GM18861 (cell line): ENCODE results near the gene GATAD2A.

Experiments used
- ATAC-seq: cut with Tn5 transposase; IDR thresholded peaks from one replicate; pipeline ENCODE4 v1.9.1; 2021; ENCODE audit not compliant: unreplicated experiment

The GATAD2A gene

GRCh38 chr19:19529783-19530422 lies 124.4 kb downstream of the GATAD2A start:
- ATAC-seq, result no peak

GRCh38 chr19:19530423-19530804 lies 124.9 kb downstream of the GATAD2A start:
- ATAC-seq, result no peak

GRCh38 chr19:19530889-19531288 lies 125.4 kb downstream of the GATAD2A start:
- ATAC-seq, result no peak

GRCh38 chr19:19531951-19532805 lies 126.7 kb downstream of the GATAD2A start:
- ATAC-seq, result no peak

- ATAC-seq, result no peak
Measured at GRCh38 chr19:19532806-19533701, 127.6 kb downstream of the GATAD2A start.

GRCh38 chr19:19533841-19534240 lies 128.4 kb downstream of the GATAD2A start:
- no peak for ATAC-seq

- no peak for ATAC-seq
Measured at GRCh38 chr19:19534556-19535265, 129.2 kb downstream of the GATAD2A start.

GRCh38 chr19:19535311-19536191 lies 130.1 kb downstream of the GATAD2A start:
- ATAC-seq, result no peak

GRCh38 chr19:19537075-19538048 lies 131.9 kb downstream of the GATAD2A start:
- no peak for ATAC-seq

GRCh38 chr19:19538061-19538784 lies 132.7 kb downstream of the GATAD2A start, which contains the start of gene CILP2:
Gene CILP2 (plus strand): TSS chr19:19538265. CDS start chr19:19538350, 85 bp downstream.
- no peak for ATAC-seq

- ATAC-seq, result no peak
Measured at GRCh38 chr19:19538785-19539166, 133.3 kb downstream of the GATAD2A start.

- ATAC-seq, result no peak
Measured at GRCh38 chr19:19539698-19540063, 134.2 kb downstream of the GATAD2A start.

GRCh38 chr19:19540064-19540714 lies 134.7 kb downstream of the GATAD2A start:
- no peak for ATAC-seq

- ATAC-seq, result no peak
Measured at GRCh38 chr19:19540715-19541515, 135.4 kb downstream of the GATAD2A start.

- ATAC-seq, result no peak
Measured at GRCh38 chr19:19541616-19542015, 136.1 kb downstream of the GATAD2A start.

- ATAC-seq, result no peak
Measured at GRCh38 chr19:19542507-19542906, 137.0 kb downstream of the GATAD2A start.

GRCh38 chr19:19543101-19543500 lies 137.6 kb downstream of the GATAD2A start:
- no peak for ATAC-seq
